ENCODE measurements around the gene GPHN. TPM values are rescaled to one million over a fixed set of nuclear protein-coding genes. Genes with fewer than 3 reads are reported as not detected.

GPHN gene
- total and polyA plus RNA-seq, 2 experiments from 2014 or later: 15.1 to 20.1 TPM

- H3K9me3 ChIP-seq (ENCODE audit: low read depth): no peaks in the 10 kb centered on the region
- no peak for DNase-seq (ENCODE audit: low read depth in 1 of 2, low spot score in 1 of 2)
- no peak overlapping the region for H3K4me3 ChIP-seq
- no peaks in the 10 kb centered on the region for H3K27me3 ChIP-seq
- H3K4me1 ChIP-seq (ENCODE audit: low read depth): peaks cover 7% of the 10 kb centered on the region
- no peak for TF ChIP-seq CTCF (IDR thresholded peaks at IDR 0.05; ENCODE audit: low read depth, low read length)
- H3K27ac ChIP-seq: no peak overlapping the region
- H3K36me3 ChIP-seq: no peaks in the 10 kb centered on the region
Observed at GRCh38 chr14:66485029-66485428, 22.9 kb upstream of the GPHN start.

GRCh38 chr14:66485910-66486421 lies 22.0 kb upstream of the GPHN start, which contains the start of gene CCDC196:
TSS of gene CCDC196 (plus strand) at chr14:66486371. CDS start at chr14:66486503, 132 bp downstream.
- H3K36me3 ChIP-seq: no peaks in the 10 kb centered on the region

GRCh38 chr14:66487164-66487563 lies 20.8 kb upstream of the GPHN start:
- H3K27ac ChIP-seq: no peak overlapping the region
- no peak overlapping the region for H3K4me3 ChIP-seq
- no peaks in the 10 kb centered on the region for H3K27me3 ChIP-seq
- H3K9me3 ChIP-seq (ENCODE audit: low read depth): no peaks in the 10 kb centered on the region
- TF ChIP-seq CTCF (IDR thresholded peaks at IDR 0.05; ENCODE audit: low read depth, low read length): no peak
- DNase-seq (ENCODE audit: low read depth in 1 of 2, low spot score in 1 of 2): no peak
- H3K4me1 ChIP-seq (ENCODE audit: low read depth): peaks cover 7% of the 10 kb centered on the region
- H3K36me3 ChIP-seq: no peaks in the 10 kb centered on the region

More at GRCh38 chr14:66485910-66486421, 22.0 kb upstream of the GPHN start, which contains the start of gene CCDC196:
- H3K4me1 ChIP-seq (ENCODE audit: low read depth): peaks cover 7% of the 10 kb centered on the region
- DNase-seq (ENCODE audit: low read depth in 1 of 2, low spot score in 1 of 2): no peak
- H3K4me3 ChIP-seq: no peak within 1 kb of the TSS
- TF ChIP-seq CTCF (IDR thresholded peaks at IDR 0.05; ENCODE audit: low read depth, low read length): no peak
- no peaks in the 10 kb centered on the region for H3K9me3 ChIP-seq (ENCODE audit: low read depth)
- no peaks in the 10 kb centered on the region for H3K27me3 ChIP-seq
- H3K27ac ChIP-seq: no peak within 1 kb of the TSS

- no peaks in the 10 kb centered on the region for H3K9me3 ChIP-seq (ENCODE audit: low read depth)
- H3K4me3 ChIP-seq: no peak overlapping the region
- H3K27ac ChIP-seq: no peak overlapping the region
- peaks cover 6% of the 10 kb centered on the region for H3K4me1 ChIP-seq (ENCODE audit: low read depth)
- DNase-seq (ENCODE audit: low read depth in 1 of 2, low spot score in 1 of 2): no peak
- no peak for TF ChIP-seq CTCF (IDR thresholded peaks at IDR 0.05; ENCODE audit: low read depth, low read length)
- no peaks in the 10 kb centered on the region for H3K27me3 ChIP-seq
- H3K36me3 ChIP-seq: no peaks in the 10 kb centered on the region
Observed at GRCh38 chr14:66490143-66491111, 17.5 kb upstream of the GPHN start.

- Histone ChIP-seq H3K9me3 (ENCODE audit: low read depth) (no peaks in the 10 kb centered on the region), H3K27me3 (no peaks in the 10 kb centered on the region), H3K4me1 (ENCODE audit: low read depth) (peaks cover 8% of the 10 kb centered on the region), H3K27ac (no peak overlapping the region), H3K36me3 (no peaks in the 10 kb centered on the region), H3K4me3 (no peak overlapping the region)
- no peak for TF ChIP-seq CTCF (IDR thresholded peaks at IDR 0.05; ENCODE audit: low read depth, low read length)
- no peak for DNase-seq (ENCODE audit: low read depth in 1 of 2, low spot score in 1 of 2)
Observed at GRCh38 chr14:66493750-66494149, 14.2 kb upstream of the GPHN start.

Data from cardiac muscle cell (in vitro differentiated cells and primary cell).